Ovary (tissue), 9 donors: Measurements from ENCODE around the gene TMEM82. TPM values are rescaled to one million over a fixed set of nuclear protein-coding genes. Genes with fewer than 3 reads are reported as not detected.

Experiments used
- DNase-seq, 5 donors: peaks; one replicate each; pipeline ENCODE4 v3.0.0-alpha.2; 2019 to 2020
- H3K27ac ChIP-seq, 2 donors: fragments of 200-600 bp; one replicate each; pipeline versions ENCODE4 v1.5.1 to v1.8.0; 2019 to 2022
- H3K27me3 ChIP-seq: fragments of 200-600 bp; one replicate; pipeline ENCODE4 v1.8.0; 2022
- H3K36me3 ChIP-seq: fragments of 200-600 bp; sonication (generic); one replicate; pipeline ENCODE4 v1.5.1; 2019
- H3K4me1 ChIP-seq: one replicate; pipeline ENCODE4 v1.8.1; 2013; ENCODE audit warnings: mild to moderate bottlenecking, moderate library complexity; ENCODE audit not compliant: insufficient read depth
- H3K4me3 ChIP-seq: fragments of 200-600 bp; sonication (generic); one replicate; pipeline ENCODE4 v1.5.1; 2017
- H3K9me3 ChIP-seq, 2 donors: fragments of 200-600 bp in 1 of 2; sonication (generic) in 1 of 2; one replicate each; pipeline versions ENCODE4 v1.5.1 to v1.8.1; 2013 to 2019; ENCODE audit warnings: mild to moderate bottlenecking in 1 of 2, moderate library complexity in 1 of 2
- CTCF ChIP-seq, 3 donors: fragments of 450-650 bp in 2 of 3; fragments of 200-600 bp in 1 of 3; IDR thresholded peaks; one replicate each; pipeline versions ENCODE4 v1.5.1 to v1.8.0; 2016 to 2022; ENCODE audit warnings: antibody characterized with exemption in 3 of 3, mild to moderate bottlenecking in 1 of 3
- EP300 ChIP-seq: sonication (generic); formaldehyde crosslinking; IDR thresholded peaks from one replicate; pipeline ENCODE4 v1.6.1; 2017; ENCODE audit warnings: antibody characterized with exemption
- POLR2A ChIP-seq: fragments of 450-650 bp; IDR thresholded peaks from one replicate; pipeline ENCODE4 v1.6.1; 2017; ENCODE audit warnings: antibody characterized with exemption, mild to moderate bottlenecking, moderate library complexity
- WGBS, 3 donors: extraction: QIAGEN DNeasy Blood & Tissue Kit in 1 of 3; methylation state at CpG; one replicate each; pipeline versions ENCODE4 v1.1.5 to v1.1.7; 2013 to 2017; 5-methylcytosine and 5-hydroxymethylcytosine counted together
- intact Hi-C, 4 donors: fragments of 100-400 bp; cut with DNase I; formaldehyde crosslinking; loops; one replicate each; pipeline versions ENCODE4 v1.11.0 to v1.15.1; 2022 to 2023
- polyA plus RNA-seq, 2 donors: library from polyadenylated mRNA; stranded (reverse); fragments of 200-250 nt in 1 of 2; fragments of 350-450 nt in 1 of 2; fragmentation: Illumina TruSeq in 1 of 2; extraction: RNeasy Lipid Tissue Mini Kit (QIAGEN cat#74804) in 1 of 2; gene quantifications; one replicate each; pipeline ENCODE4 v1.2.3, GENCODE V29; 2013 to 2014
- total RNA-seq, 7 donors: library from RNA; depleted of rRNA in 2 of 7; stranded (reverse); fragments of >200 nt in 2 of 7; fragmentation: NEBNext Ultra II Directional in 3 of 7; extraction: Animal tissue kit (Norgen Biotek cat#: 25700) in 3 of 7; gene quantifications; one replicate each; pipeline versions ENCODE4 v1.1.0 to v1.2.4, GENCODE V29; 2016 to 2023
- donor health status: DM: no; HTN: no; CAD: no; lungs with moderate emphysema.
- donor health status: DM: no; HTN: no; CAD: no.
- donor health status: Bipolar disorder and iron deficiency.
- donor health status: DM: yes; HTN: yes; CAD: no.
- donor health status: DM: no; HTN: no; CAD: no.
- donor health status: DM: yes; HTN: yes; CAD: no.

Gene TMEM82
- total and polyA plus RNA-seq, 9 donors = not detected

GRCh38 chr1:15726508-15726907 is 15.8 kb upstream of the TMEM82 start:
- intact Hi-C loops = no loop called here
- no peak overlapping the region for H3K4me3 ChIP-seq
- H3K36me3 ChIP-seq = peaks cover 2% of the 10 kb centered on the region
- no peaks in the 10 kb centered on the region for H3K4me1 ChIP-seq
- H3K27ac ChIP-seq = no peak overlapping the region
- DNase-seq = no peak
- TF ChIP-seq EP300 (no peak), CTCF (IDR thresholded peaks at IDR 0.05) (no peak), POLR2A (no peak)
- no peaks in the 10 kb centered on the region for H3K27me3 ChIP-seq
- H3K9me3 ChIP-seq = no peaks in the 10 kb centered on the region
- WGBS, 3 donors = 88 to 93% (median 91%) methylated on average over 9 of the region's 9 CpGs

GRCh38 chr1:15727021-15727420 is 15.3 kb upstream of the TMEM82 start:
- Histone ChIP-seq H3K27me3 (no peaks in the 10 kb centered on the region), H3K9me3 (no peaks in the 10 kb centered on the region), H3K27ac (no peak overlapping the region), H3K36me3 (peaks cover 2% of the 10 kb centered on the region), H3K4me1 (no peaks in the 10 kb centered on the region), H3K4me3 (no peak overlapping the region)
- intact Hi-C loops = no loop called here
- DNase-seq = no peak
- TF ChIP-seq POLR2A (no peak), CTCF (IDR thresholded peaks at IDR 0.05) (no peak), EP300 (no peak)
- 71 to 78% (median 76%) methylated on average over 20 to 21 of the region's 21 CpGs for WGBS, 3 donors

GRCh38 chr1:15727424-15727823 is 14.9 kb upstream of the TMEM82 start:
- no peaks in the 10 kb centered on the region for H3K4me1 ChIP-seq
- TF ChIP-seq EP300 = no peak
- no peak for TF ChIP-seq POLR2A
- TF ChIP-seq CTCF (IDR thresholded peaks at IDR 0.05) = no peak
- H3K4me3 ChIP-seq = no peak overlapping the region
- no peaks in the 10 kb centered on the region for H3K27me3 ChIP-seq
- intact Hi-C loops = no loop called here
- DNase-seq = no peak
- H3K27ac ChIP-seq = no peak overlapping the region
- no peaks in the 10 kb centered on the region for H3K9me3 ChIP-seq
- H3K36me3 ChIP-seq = peaks cover 2% of the 10 kb centered on the region
- 70 to 81% (median 72%) methylated on average over 13 of the region's 13 CpGs for WGBS, 3 donors

- no peak overlapping the region for H3K27ac ChIP-seq
- H3K36me3 ChIP-seq = peaks cover under 1% of the 10 kb centered on the region
- TF ChIP-seq CTCF (IDR thresholded peaks at IDR 0.05) = no peak
- TF ChIP-seq EP300 = no peak
- TF ChIP-seq POLR2A = no peak
- no peaks in the 10 kb centered on the region for H3K9me3 ChIP-seq
- H3K4me1 ChIP-seq = no peaks in the 10 kb centered on the region
- H3K27me3 ChIP-seq = no peaks in the 10 kb centered on the region
- DNase-seq = no peak
- intact Hi-C loops = no loop called here
- WGBS, 3 donors = 81 to 87% (median 86%) methylated on average over 23 of the region's 23 CpGs
- H3K4me3 ChIP-seq = no peak overlapping the region
Measured at GRCh38 chr1:15727866-15728534, 14.3 kb upstream of the TMEM82 start.
